WTC11 (cell line): ENCODE results near the gene SPG21. TPM values are rescaled to one million over a fixed set of nuclear protein-coding genes. Genes with fewer than 3 reads are reported as not detected.
A peak's percentile ranks its signal among the peaks of the same experiment; 100 is the strongest.

Source experiments
- ATAC-seq: fragments of 200-7000 bp; cut with Tn5 transposase; 2 replicates; pipeline ENCODE4 v1.10.0; 2021; ENCODE audit warnings: mild to moderate bottlenecking, moderate library complexity
- CTCF ChIA-PET: fragments of 300-600 bp; sonication (Branson Sonifier 250); formaldehyde crosslinking; loops from one replicate; lab custom pipeline; 2021; ENCODE audit warnings: antibody characterized with exemption; lab: Charles Lee
- POLR2A ChIA-PET: fragments of 350-600 bp; sonication (Branson Sonifier 250); formaldehyde crosslinking; loops from one replicate; lab custom pipeline; 2021; ENCODE audit warnings: antibody characterized with exemption; lab: Charles Lee
- DNase-seq: peaks from one replicate; pipeline ENCODE4 v3.0.0; 2021; ENCODE audit warnings: low spot score
- H3K27ac Mint-ChIP-seq: 2 replicates; pipeline ENCODE4 v1.8.0; 2021; ENCODE audit warnings: mixed read lengths
- H3K27me3 Mint-ChIP-seq: 2 replicates; pipeline ENCODE4 v1.8.0; 2021; ENCODE audit warnings: low read depth, mild to moderate bottlenecking, moderate library complexity, mixed read lengths
- H3K36me3 Mint-ChIP-seq: 2 replicates; pipeline ENCODE4 v1.8.0; 2021; ENCODE audit warnings: mixed read lengths
- H3K4me1 Mint-ChIP-seq: 2 replicates; pipeline ENCODE4 v1.8.0; 2022; ENCODE audit warnings: mixed read lengths
- H3K4me3 Mint-ChIP-seq: 2 replicates; pipeline ENCODE4 v1.8.0; 2021; ENCODE audit warnings: mild to moderate bottlenecking, moderate library complexity, mixed read lengths
- H3K9me3 Mint-ChIP-seq: 2 replicates; pipeline ENCODE4 v1.8.0; 2021; ENCODE audit warnings: mixed read lengths
- CREM ChIP-seq: sonication (generic); formaldehyde crosslinking; IDR thresholded peaks from 2 replicates; pipeline ENCODE4 v1.8.1; 2022; ENCODE audit warnings: mild to moderate bottlenecking, missing genetic modification reagents, moderate library complexity
- EMX1 ChIP-seq: fragments of 250-450 bp; sonication (Bioruptor Pico); IDR thresholded peaks from 2 replicates; pipeline ENCODE4 v1.8.0; 2021; ENCODE audit warnings: mild to moderate bottlenecking
- ESRRA ChIP-seq: sonication (generic); formaldehyde crosslinking; IDR thresholded peaks from 2 replicates; pipeline ENCODE4 v1.8.1; 2022; ENCODE audit warnings: mild to moderate bottlenecking, missing genetic modification reagents, borderline replicate concordance
- KAT7 ChIP-seq: sonication (generic); formaldehyde crosslinking; IDR thresholded peaks from 2 replicates; pipeline ENCODE4 v1.8.1; 2023; ENCODE audit warnings: missing genetic modification reagents, mild to moderate bottlenecking, borderline replicate concordance
- MXD4 ChIP-seq: fragments of 250-450 bp; sonication (Bioruptor Pico); IDR thresholded peaks from 2 replicates; pipeline ENCODE4 v1.8.0; 2021; ENCODE audit warnings: mild to moderate bottlenecking, moderate library complexity, borderline replicate concordance
- NFE2L1 ChIP-seq: sonication (generic); formaldehyde crosslinking; IDR thresholded peaks from 2 replicates; pipeline ENCODE4 v1.8.1; 2023; ENCODE audit warnings: missing genetic modification reagents
- NR2C2 ChIP-seq: sonication (generic); formaldehyde crosslinking; IDR thresholded peaks from 2 replicates; pipeline ENCODE4 v1.8.0; 2022; ENCODE audit warnings: mild to moderate bottlenecking, missing genetic modification reagents
- RELA ChIP-seq: sonication (generic); formaldehyde crosslinking; IDR thresholded peaks from 2 replicates; pipeline ENCODE4 v1.8.1; 2022; ENCODE audit warnings: missing genetic modification reagents, mild to moderate bottlenecking, borderline replicate concordance
- SOX15 ChIP-seq: fragments of 250-450 bp; sonication (Bioruptor Pico); IDR thresholded peaks from 2 replicates; pipeline ENCODE4 v1.9.0; 2021; ENCODE audit warnings: mild to moderate bottlenecking
- TCF7 ChIP-seq: sonication (generic); formaldehyde crosslinking; IDR thresholded peaks from 2 replicates; pipeline ENCODE4 v1.8.0; 2022; ENCODE audit warnings: mild to moderate bottlenecking, low read depth, missing genetic modification reagents, moderate library complexity
- ZBTB21 ChIP-seq: sonication (generic); formaldehyde crosslinking; IDR thresholded peaks from 2 replicates; pipeline ENCODE4 v1.8.1; 2023; ENCODE audit warnings: mild to moderate bottlenecking, missing genetic modification reagents, borderline replicate concordance
- ZNF138 ChIP-seq: sonication (generic); formaldehyde crosslinking; conservative IDR thresholded peaks from 2 replicates; pipeline ENCODE4 v1.8.1; 2022; ENCODE audit warnings: mild to moderate bottlenecking, moderate library complexity, missing genetic modification reagents
- ZNF219 ChIP-seq: sonication (generic); formaldehyde crosslinking; IDR thresholded peaks from 2 replicates; pipeline ENCODE4 v1.8.0; 2023; ENCODE audit warnings: missing genetic modification reagents, mild to moderate bottlenecking, borderline replicate concordance
- ZNF232 ChIP-seq: sonication (generic); formaldehyde crosslinking; IDR thresholded peaks from 2 replicates; pipeline ENCODE4 v1.8.0; 2022; ENCODE audit warnings: mild to moderate bottlenecking, missing genetic modification reagents
- ZNF317 ChIP-seq: sonication (generic); formaldehyde crosslinking; IDR thresholded peaks from 2 replicates; pipeline ENCODE4 v1.8.1; 2023; ENCODE audit warnings: low read depth, mild to moderate bottlenecking, moderate library complexity, missing genetic modification reagents, borderline replicate concordance
- ZNF396 ChIP-seq: fragments of 250-450 bp; sonication (Bioruptor Pico); IDR thresholded peaks from 2 replicates; pipeline ENCODE4 v1.8.0; 2021; ENCODE audit warnings: mild to moderate bottlenecking, moderate library complexity, borderline replicate concordance
- ZNF416 ChIP-seq: fragments of 250-450 bp; sonication (Bioruptor Pico); IDR thresholded peaks from 2 replicates; pipeline ENCODE4 v1.9.0; 2021; ENCODE audit warnings: mild to moderate bottlenecking, inconsistent platforms
- total RNA-seq: library from RNA; stranded (reverse); gene quantifications from 3 replicates; pipeline ENCODE4 v1.2.3, GENCODE V29; 2021
- TF ChIP-seq, protein P1 (sequence below): sonication (generic); formaldehyde crosslinking; IDR thresholded peaks from 2 replicates; pipeline ENCODE4 v1.8.1; 2022; ENCODE audit warnings: low read depth, missing genetic modification reagents, borderline replicate concordance
- TF ChIP-seq, protein P2 (sequence below): sonication (generic); formaldehyde crosslinking; IDR thresholded peaks from 2 replicates; pipeline ENCODE4 v1.8.0; 2023; ENCODE audit warnings: mild to moderate bottlenecking, missing genetic modification reagents
- TF ChIP-seq, protein P3 (sequence below): sonication (generic); formaldehyde crosslinking; IDR thresholded peaks from 2 replicates; pipeline ENCODE4 v1.8.0; 2022; ENCODE audit warnings: mild to moderate bottlenecking, missing genetic modification reagents
- TF ChIP-seq, protein P4 (sequence below): sonication (generic); formaldehyde crosslinking; conservative IDR thresholded peaks from 2 replicates; pipeline ENCODE4 v1.8.1; 2023; ENCODE audit warnings: mild to moderate bottlenecking, low read depth, missing genetic modification reagents, moderate library complexity
- TF ChIP-seq, protein P5 (sequence below): sonication (generic); formaldehyde crosslinking; IDR thresholded peaks from 2 replicates; pipeline ENCODE4 v1.8.1; 2023; ENCODE audit warnings: mild to moderate bottlenecking, missing genetic modification reagents
- TF ChIP-seq, protein P6 (sequence below): sonication (generic); formaldehyde crosslinking; IDR thresholded peaks from 2 replicates; pipeline ENCODE4 v1.8.1; 2023; ENCODE audit warnings: mild to moderate bottlenecking, missing genetic modification reagents
- TF ChIP-seq, protein P7 (sequence below): sonication (generic); formaldehyde crosslinking; IDR thresholded peaks from 2 replicates; pipeline ENCODE4 v1.8.1; 2023; ENCODE audit warnings: mild to moderate bottlenecking, missing genetic modification reagents, moderate library complexity
- TF ChIP-seq, protein P8 (sequence below): fragments of 250-450 bp; sonication (Bioruptor Pico); IDR thresholded peaks from 2 replicates; pipeline ENCODE4 v2.1.2; 2022; ENCODE audit warnings: mild to moderate bottlenecking, moderate library complexity

Gene SPG21
- total RNA-seq, 1 experiment from 2014 or later = 69.9 TPM

DNA sequence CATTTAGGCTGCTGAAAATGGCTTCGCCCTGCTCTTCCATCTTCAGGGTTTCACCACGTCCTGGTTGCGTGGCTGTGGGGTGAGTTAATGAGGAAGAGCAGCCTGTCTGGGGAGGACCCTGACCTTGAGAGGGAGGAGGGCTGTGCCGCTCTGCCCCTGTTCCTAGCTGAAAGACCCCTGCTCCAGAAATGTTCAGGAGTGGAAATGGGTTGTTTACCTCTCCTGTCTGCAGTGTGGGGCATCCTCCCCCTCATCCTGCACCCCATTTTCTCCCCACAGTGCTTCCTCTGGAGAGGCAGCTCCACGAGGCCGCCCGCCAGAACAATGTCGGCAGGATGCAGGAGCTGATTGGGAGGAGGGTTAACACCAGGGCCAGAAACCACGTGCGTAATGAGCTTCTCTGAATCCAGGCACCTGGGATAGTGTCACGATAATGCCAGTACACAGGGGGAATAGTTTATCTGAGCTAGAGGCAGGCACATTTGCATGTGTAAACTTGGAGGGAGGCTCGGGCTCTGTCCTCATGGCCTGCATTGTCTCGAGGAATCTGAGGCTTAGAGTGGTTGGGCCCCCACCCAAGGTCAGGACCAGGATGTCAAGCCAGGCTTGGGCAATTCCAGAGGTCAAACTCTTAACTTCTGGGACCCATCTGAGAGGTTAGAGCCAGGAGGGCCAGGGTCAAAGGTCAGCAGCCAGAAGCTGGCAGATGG lies 74.0 kb downstream of the SPG21 start:
- peaks cover 44% of the 10 kb centered on the region for H3K4me1 Mint-ChIP-seq
- ATAC-seq (peak; percentile 23), DNase-seq (no peak)
- no peak overlapping the region for H3K4me3 Mint-ChIP-seq
- H3K27ac Mint-ChIP-seq = peak overlapping the region; percentile 13; the same call in 1 of the 2 replicates
- peaks cover 31% of the 10 kb centered on the region for H3K27me3 Mint-ChIP-seq
- CTCF ChIA-PET = interaction anchor here (0.7 to 2.2 kb wide), 8 partner anchors 10 to 296 kb away, joined by 3 to 8 read pairs (median 4); partner anchors contain the start of gene CILP
- POLR2A ChIA-PET = interaction anchor here (0.9 to 1.0 kb wide), 3 partner anchors 22 to 64 kb away, joined by 3 read pairs; no protein-coding TSS in a partner anchor
- no peaks in the 10 kb centered on the region for H3K36me3 Mint-ChIP-seq
- H3K9me3 Mint-ChIP-seq = no peaks in the 10 kb centered on the region
- TF ChIP-seq ZNF232 = no peak
- no peak for TF ChIP-seq ZNF138 (CRISPR knock-in tag)
- no peak for TF ChIP-seq RELA (CRISPR knock-in tag)
- no peak for TF ChIP-seq NR2C2 (CRISPR knock-in tag)
- TF ChIP-seq, protein P1, sequence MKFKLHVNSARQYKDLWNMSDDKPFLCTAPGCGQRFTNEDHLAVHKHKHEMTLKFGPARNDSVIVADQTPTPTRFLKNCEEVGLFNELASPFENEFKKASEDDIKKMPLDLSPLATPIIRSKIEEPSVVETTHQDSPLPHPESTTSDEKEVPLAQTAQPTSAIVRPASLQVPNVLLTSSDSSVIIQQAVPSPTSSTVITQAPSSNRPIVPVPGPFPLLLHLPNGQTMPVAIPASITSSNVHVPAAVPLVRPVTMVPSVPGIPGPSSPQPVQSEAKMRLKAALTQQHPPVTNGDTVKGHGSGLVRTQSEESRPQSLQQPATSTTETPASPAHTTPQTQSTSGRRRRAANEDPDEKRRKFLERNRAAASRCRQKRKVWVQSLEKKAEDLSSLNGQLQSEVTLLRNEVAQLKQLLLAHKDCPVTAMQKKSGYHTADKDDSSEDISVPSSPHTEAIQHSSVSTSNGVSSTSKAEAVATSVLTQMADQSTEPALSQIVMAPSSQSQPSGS = no peak
- no peak for TF ChIP-seq EMX1 (CRISPR knock-in tag)
- TF ChIP-seq, protein P2, sequence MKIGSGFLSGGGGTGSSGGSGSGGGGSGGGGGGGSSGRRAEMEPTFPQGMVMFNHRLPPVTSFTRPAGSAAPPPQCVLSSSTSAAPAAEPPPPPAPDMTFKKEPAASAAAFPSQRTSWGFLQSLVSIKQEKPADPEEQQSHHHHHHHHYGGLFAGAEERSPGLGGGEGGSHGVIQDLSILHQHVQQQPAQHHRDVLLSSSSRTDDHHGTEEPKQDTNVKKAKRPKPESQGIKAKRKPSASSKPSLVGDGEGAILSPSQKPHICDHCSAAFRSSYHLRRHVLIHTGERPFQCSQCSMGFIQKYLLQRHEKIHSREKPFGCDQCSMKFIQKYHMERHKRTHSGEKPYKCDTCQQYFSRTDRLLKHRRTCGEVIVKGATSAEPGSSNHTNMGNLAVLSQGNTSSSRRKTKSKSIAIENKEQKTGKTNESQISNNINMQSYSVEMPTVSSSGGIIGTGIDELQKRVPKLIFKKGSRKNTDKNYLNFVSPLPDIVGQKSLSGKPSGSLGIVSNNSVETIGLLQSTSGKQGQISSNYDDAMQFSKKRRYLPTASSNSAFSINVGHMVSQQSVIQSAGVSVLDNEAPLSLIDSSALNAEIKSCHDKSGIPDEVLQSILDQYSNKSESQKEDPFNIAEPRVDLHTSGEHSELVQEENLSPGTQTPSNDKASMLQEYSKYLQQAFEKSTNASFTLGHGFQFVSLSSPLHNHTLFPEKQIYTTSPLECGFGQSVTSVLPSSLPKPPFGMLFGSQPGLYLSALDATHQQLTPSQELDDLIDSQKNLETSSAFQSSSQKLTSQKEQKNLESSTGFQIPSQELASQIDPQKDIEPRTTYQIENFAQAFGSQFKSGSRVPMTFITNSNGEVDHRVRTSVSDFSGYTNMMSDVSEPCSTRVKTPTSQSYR (CRISPR knock-in tag) = no peak
- no peak for TF ChIP-seq SOX15
- no peak for TF ChIP-seq ZNF396
- TF ChIP-seq, protein P3, sequence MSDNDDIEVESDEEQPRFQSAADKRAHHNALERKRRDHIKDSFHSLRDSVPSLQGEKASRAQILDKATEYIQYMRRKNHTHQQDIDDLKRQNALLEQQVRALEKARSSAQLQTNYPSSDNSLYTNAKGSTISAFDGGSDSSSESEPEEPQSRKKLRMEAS (CRISPR knock-in tag) = peak; percentile 91
- no peak for TF ChIP-seq MXD4 (CRISPR knock-in tag)
- TF ChIP-seq, protein P4, sequence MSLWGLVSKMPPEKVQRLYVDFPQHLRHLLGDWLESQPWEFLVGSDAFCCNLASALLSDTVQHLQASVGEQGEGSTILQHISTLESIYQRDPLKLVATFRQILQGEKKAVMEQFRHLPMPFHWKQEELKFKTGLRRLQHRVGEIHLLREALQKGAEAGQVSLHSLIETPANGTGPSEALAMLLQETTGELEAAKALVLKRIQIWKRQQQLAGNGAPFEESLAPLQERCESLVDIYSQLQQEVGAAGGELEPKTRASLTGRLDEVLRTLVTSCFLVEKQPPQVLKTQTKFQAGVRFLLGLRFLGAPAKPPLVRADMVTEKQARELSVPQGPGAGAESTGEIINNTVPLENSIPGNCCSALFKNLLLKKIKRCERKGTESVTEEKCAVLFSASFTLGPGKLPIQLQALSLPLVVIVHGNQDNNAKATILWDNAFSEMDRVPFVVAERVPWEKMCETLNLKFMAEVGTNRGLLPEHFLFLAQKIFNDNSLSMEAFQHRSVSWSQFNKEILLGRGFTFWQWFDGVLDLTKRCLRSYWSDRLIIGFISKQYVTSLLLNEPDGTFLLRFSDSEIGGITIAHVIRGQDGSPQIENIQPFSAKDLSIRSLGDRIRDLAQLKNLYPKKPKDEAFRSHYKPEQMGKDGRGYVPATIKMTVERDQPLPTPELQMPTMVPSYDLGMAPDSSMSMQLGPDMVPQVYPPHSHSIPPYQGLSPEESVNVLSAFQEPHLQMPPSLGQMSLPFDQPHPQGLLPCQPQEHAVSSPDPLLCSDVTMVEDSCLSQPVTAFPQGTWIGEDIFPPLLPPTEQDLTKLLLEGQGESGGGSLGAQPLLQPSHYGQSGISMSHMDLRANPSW (CRISPR knock-in tag) = no peak
- TF ChIP-seq ESRRA (CRISPR knock-in tag) = peak; percentile 77; the same call in 1 of the 2 replicates
- TF ChIP-seq CREM (CRISPR knock-in tag) = no peak
- no peak for TF ChIP-seq TCF7 (CRISPR knock-in tag)
- TF ChIP-seq, protein P5, sequence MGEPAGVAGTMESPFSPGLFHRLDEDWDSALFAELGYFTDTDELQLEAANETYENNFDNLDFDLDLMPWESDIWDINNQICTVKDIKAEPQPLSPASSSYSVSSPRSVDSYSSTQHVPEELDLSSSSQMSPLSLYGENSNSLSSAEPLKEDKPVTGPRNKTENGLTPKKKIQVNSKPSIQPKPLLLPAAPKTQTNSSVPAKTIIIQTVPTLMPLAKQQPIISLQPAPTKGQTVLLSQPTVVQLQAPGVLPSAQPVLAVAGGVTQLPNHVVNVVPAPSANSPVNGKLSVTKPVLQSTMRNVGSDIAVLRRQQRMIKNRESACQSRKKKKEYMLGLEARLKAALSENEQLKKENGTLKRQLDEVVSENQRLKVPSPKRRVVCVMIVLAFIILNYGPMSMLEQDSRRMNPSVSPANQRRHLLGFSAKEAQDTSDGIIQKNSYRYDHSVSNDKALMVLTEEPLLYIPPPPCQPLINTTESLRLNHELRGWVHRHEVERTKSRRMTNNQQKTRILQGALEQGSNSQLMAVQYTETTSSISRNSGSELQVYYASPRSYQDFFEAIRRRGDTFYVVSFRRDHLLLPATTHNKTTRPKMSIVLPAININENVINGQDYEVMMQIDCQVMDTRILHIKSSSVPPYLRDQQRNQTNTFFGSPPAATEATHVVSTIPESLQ = no peak
- no peak for TF ChIP-seq KAT7 (CRISPR knock-in tag)
- TF ChIP-seq NFE2L1 (CRISPR knock-in tag) = no peak
- TF ChIP-seq, protein P6, sequence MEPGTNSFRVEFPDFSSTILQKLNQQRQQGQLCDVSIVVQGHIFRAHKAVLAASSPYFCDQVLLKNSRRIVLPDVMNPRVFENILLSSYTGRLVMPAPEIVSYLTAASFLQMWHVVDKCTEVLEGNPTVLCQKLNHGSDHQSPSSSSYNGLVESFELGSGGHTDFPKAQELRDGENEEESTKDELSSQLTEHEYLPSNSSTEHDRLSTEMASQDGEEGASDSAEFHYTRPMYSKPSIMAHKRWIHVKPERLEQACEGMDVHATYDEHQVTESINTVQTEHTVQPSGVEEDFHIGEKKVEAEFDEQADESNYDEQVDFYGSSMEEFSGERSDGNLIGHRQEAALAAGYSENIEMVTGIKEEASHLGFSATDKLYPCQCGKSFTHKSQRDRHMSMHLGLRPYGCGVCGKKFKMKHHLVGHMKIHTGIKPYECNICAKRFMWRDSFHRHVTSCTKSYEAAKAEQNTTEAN (CRISPR knock-in tag) = no peak
- TF ChIP-seq ZNF219 (CRISPR knock-in tag) = no peak
- 0 out of 2 replicates have a peak, but pooled peaks have one; percentile 26 for TF ChIP-seq ZBTB21 (CRISPR knock-in tag)
- TF ChIP-seq, protein P7, sequence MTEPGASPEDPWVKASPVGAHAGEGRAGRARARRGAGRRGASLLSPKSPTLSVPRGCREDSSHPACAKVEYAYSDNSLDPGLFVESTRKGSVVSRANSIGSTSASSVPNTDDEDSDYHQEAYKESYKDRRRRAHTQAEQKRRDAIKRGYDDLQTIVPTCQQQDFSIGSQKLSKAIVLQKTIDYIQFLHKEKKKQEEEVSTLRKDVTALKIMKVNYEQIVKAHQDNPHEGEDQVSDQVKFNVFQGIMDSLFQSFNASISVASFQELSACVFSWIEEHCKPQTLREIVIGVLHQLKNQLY = no peak
- no peak for TF ChIP-seq ZNF416 (CRISPR knock-in tag)
- TF ChIP-seq ZNF317 (CRISPR knock-in tag) = no peak
- TF ChIP-seq, protein P8, sequence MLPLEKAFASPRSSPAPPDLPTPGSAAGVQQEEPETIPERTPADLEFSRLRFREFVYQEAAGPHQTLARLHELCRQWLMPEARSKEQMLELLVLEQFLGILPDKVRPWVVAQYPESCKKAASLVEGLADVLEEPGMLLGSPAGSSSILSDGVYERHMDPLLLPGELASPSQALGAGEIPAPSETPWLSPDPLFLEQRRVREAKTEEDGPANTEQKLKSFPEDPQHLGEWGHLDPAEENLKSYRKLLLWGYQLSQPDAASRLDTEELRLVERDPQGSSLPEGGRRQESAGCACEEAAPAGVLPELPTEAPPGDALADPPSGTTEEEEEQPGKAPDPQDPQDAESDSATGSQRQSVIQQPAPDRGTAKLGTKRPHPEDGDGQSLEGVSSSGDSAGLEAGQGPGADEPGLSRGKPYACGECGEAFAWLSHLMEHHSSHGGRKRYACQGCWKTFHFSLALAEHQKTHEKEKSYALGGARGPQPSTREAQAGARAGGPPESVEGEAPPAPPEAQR (CRISPR knock-in tag) = no peak
